PC-3 (cell line): ENCODE results near the gene TEX26. TPM values are rescaled to one million over a fixed set of nuclear protein-coding genes. Genes with fewer than 3 reads are reported as not detected.

Source experiments
- ATAC-seq: fragments of 200-7000 bp; cut with Tn5 transposase; 2 replicates; pipeline ENCODE4 v1.9.1; 2020; ENCODE audit warnings: mild to moderate bottlenecking, moderate library complexity
- BruUV-seq: library from RNA; stranded (reverse); fragments of 400-500 nt; replicated peaks from 2 replicates; lab custom pipeline; 2021; lab: Mats Ljungman, UMichigan
- CTCF ChIA-PET: fragments of 300-600 bp; sonication (Branson Sonifier 250); formaldehyde crosslinking; loops from one replicate; lab custom pipeline; 2022; ENCODE audit warnings: antibody characterized with exemption; lab: Charles Lee
- POLR2A ChIA-PET: fragments of 300-600 bp; sonication (Branson Sonifier 250); formaldehyde crosslinking; loops from one replicate; lab custom pipeline; 2022; ENCODE audit warnings: antibody characterized with exemption; ENCODE audit not compliant: unreplicated experiment; lab: Charles Lee
- DNase-seq: peaks from one replicate; pipeline ENCODE4 v3.0.0-alpha.2; 2015
- H2AFZ ChIP-seq: fragments of 300-600 bp; sonication (generic); 2 replicates; pipeline ENCODE4 v1.6.0; 2016; ENCODE audit warnings: antibody characterized with exemption, low read length
- H3F3A ChIP-seq: fragments of 300-600 bp; sonication (generic); one replicate; pipeline ENCODE4 v1.6.0; 2017; ENCODE audit warnings: antibody characterized with exemption, low read length, control low read depth, mild to moderate bottlenecking; ENCODE audit not compliant: unreplicated experiment
- H3K27ac ChIP-seq: fragments of 300-600 bp; sonication (generic); 2 replicates; pipeline ENCODE4 v1.5.1; 2016; ENCODE audit warnings: mild to moderate bottlenecking, low read length
- H3K27me3 ChIP-seq: fragments of 300-600 bp; sonication (generic); 2 replicates; pipeline ENCODE4 v1.6.1; 2016; ENCODE audit warnings: low read length, mixed read lengths
- H3K36me3 ChIP-seq: fragments of 300-600 bp; sonication (generic); 2 replicates; pipeline ENCODE4 v1.6.1; 2016; ENCODE audit warnings: low read depth, mixed run types, low read length, mixed read lengths
- H3K4me1 ChIP-seq: fragments of 300-600 bp; sonication (generic); 2 replicates; pipeline ENCODE4 v1.5.1; 2016; ENCODE audit warnings: low read length; ENCODE audit not compliant: insufficient read depth
- H3K4me2 ChIP-seq: fragments of 300-600 bp; sonication (generic); 2 replicates; pipeline ENCODE4 v1.6.0; 2016; ENCODE audit warnings: low read length
- H3K4me3 ChIP-seq: fragments of 300-600 bp; sonication (generic); 2 replicates; pipeline ENCODE4 v1.5.1; 2016; ENCODE audit warnings: mild to moderate bottlenecking, low read length, mixed read lengths
- H3K79me2 ChIP-seq: fragments of 300-600 bp; sonication (generic); 2 replicates; pipeline ENCODE4 v1.6.1; 2017; ENCODE audit warnings: low read length, mixed read lengths
- H3K9ac ChIP-seq: fragments of 300-600 bp; sonication (generic); 2 replicates; pipeline ENCODE4 v1.6.0; 2016; ENCODE audit warnings: mild to moderate bottlenecking, low read length
- H3K9me2 ChIP-seq: fragments of 300-600 bp; sonication (generic); replicated peaks from 2 replicates; pipeline ENCODE4 v1.6.1; 2016; ENCODE audit warnings: mixed run types, low read length, mixed read lengths
- H3K9me3 ChIP-seq: fragments of 300-600 bp; sonication (generic); 2 replicates; pipeline ENCODE4 v1.6.1; 2016; ENCODE audit warnings: low read length, mixed read lengths
- H4K20me1 ChIP-seq: fragments of 300-600 bp; sonication (generic); 2 replicates; pipeline ENCODE4 v1.6.1; 2016; ENCODE audit warnings: low read length, mixed read lengths
- CTCF ChIP-seq: fragments of 300-600 bp; sonication (generic); conservative IDR thresholded peaks from 2 replicates; pipeline ENCODE4 v1.5.1; 2017; ENCODE audit warnings: antibody characterized with exemption, low read depth, mild to moderate bottlenecking, low read length
- EZH2 ChIP-seq: fragments of 300-600 bp; sonication (generic); IDR thresholded peaks from one replicate; pipeline ENCODE4 v1.6.1; 2017; ENCODE audit warnings: antibody characterized with exemption, mild to moderate bottlenecking, low read length; ENCODE audit not compliant: unreplicated experiment
- EZH2phosphoT487 ChIP-seq: fragments of 300-600 bp; sonication (generic); IDR thresholded peaks from 2 replicates; pipeline ENCODE4 v1.6.1; 2018; ENCODE audit warnings: mild to moderate bottlenecking, antibody characterized with exemption, low read length, borderline replicate concordance
- intact Hi-C: fragments of 100-400 bp; cut with micrococcal nuclease; formaldehyde crosslinking; loops from 2 replicates; pipeline ENCODE4 v1.9.0; 2023
- total RNA-seq: library from RNA; depleted of rRNA; stranded (reverse); fragments of >200 nt; gene quantifications from 2 replicates; pipeline ENCODE4 v1.2.3, GENCODE V29; 2014

The TEX26 gene
- total RNA-seq, 1 experiment from 2014 or later: not detected

DNA sequence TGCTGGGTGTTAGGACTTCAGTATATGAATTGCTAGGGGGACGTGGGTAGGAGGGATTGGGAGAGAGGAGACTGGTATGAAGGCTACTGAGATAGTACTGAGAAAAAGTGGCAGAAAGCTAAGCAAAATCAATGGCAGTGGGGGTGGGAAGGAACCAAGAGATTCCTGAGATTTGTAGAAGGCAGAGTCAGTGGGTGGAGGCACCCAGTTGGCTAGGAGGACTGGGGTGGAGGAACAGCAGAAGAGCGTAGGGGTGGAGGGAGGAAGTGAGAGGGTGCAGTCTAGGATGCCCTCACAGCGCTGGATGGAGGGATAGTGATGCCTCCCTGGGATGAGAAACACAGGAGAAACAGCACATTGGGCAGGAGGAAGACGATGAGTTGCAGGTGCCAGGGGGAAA, 32.0 kb upstream of the TEX26 start:
- TF ChIP-seq EZH2 (no peak), EZH2phosphoT487 (no peak), CTCF (no peak)
- ATAC-seq: no peak
- Histone ChIP-seq H3K9me2 (no peaks in the 10 kb centered on the region), H3K79me2 (no peaks in the 10 kb centered on the region), H3K36me3 (no peaks in the 10 kb centered on the region), H3K27me3 (peaks cover 68% of the 10 kb centered on the region), H3F3A (no peaks in the 10 kb centered on the region), H3K27ac (no peak overlapping the region), H3K4me3 (no peak overlapping the region), H2AFZ (no peak overlapping the region), H3K9ac (no peak overlapping the region), H3K4me1 (peaks cover 11% of the 10 kb centered on the region), H3K9me3 (no peaks in the 10 kb centered on the region), H4K20me1 (no peaks in the 10 kb centered on the region), H3K4me2 (no peak overlapping the region)
- POLR2A ChIA-PET: no interaction called here
- no TSS peak for BruUV-seq
- DNase-seq: no peak
- intact Hi-C loops: no loop called here
- CTCF ChIA-PET: no interaction called here

GRCh38 chr13:30900952-30901749, 31.3 kb upstream of the TEX26 start:
- no peak for TF ChIP-seq EZH2
- H3K4me1 ChIP-seq: peaks cover 11% of the 10 kb centered on the region
- no peaks in the 10 kb centered on the region for H3K9me2 ChIP-seq
- CTCF ChIA-PET: no interaction called here
- H4K20me1 ChIP-seq: no peaks in the 10 kb centered on the region
- H3K79me2 ChIP-seq: no peaks in the 10 kb centered on the region
- intact Hi-C loops: no loop called here
- no peaks in the 10 kb centered on the region for H3K36me3 ChIP-seq
- no peak overlapping the region for H2AFZ ChIP-seq
- H3K27ac ChIP-seq: no peak overlapping the region
- H3K27me3 ChIP-seq: peaks cover 75% of the 10 kb centered on the region
- no peak overlapping the region for H3K4me3 ChIP-seq
- DNase-seq (no peak), ATAC-seq (no peak)
- no TSS peak for BruUV-seq
- POLR2A ChIA-PET: no interaction called here
- H3K4me2 ChIP-seq: no peak overlapping the region
- no peaks in the 10 kb centered on the region for H3F3A ChIP-seq
- H3K9ac ChIP-seq: no peak overlapping the region
- no peaks in the 10 kb centered on the region for H3K9me3 ChIP-seq

DNA sequence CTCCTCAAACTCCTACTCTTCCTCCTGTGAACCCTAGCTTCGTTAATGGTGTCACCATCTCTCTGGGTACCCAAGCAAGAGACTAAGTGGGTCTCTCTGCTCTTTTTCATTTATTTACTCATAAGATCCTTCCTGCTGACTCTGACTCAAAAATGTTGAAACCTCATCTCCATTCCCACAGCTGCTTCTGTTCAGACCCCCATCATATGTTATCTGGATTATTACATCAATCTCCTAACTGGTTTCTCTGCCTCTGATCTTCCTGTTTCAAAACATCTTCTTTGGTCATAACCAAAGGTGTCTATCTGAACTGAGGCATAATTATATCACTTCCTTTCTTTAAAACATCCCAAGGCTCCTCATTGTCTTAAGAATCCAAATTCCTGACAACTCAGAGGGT, 28.4 kb upstream of the TEX26 start:
- Histone ChIP-seq H3K9me2 (no peaks in the 10 kb centered on the region), H3K4me2 (no peak overlapping the region), H3K27ac (no peak overlapping the region), H3F3A (no peaks in the 10 kb centered on the region), H2AFZ (no peak overlapping the region), H4K20me1 (no peaks in the 10 kb centered on the region), H3K9me3 (no peaks in the 10 kb centered on the region), H3K27me3 (peaks cover 68% of the 10 kb centered on the region), H3K79me2 (no peaks in the 10 kb centered on the region), H3K36me3 (no peaks in the 10 kb centered on the region), H3K4me3 (no peak overlapping the region), H3K4me1 (peaks cover 6% of the 10 kb centered on the region; the same call in 1 of the 2 replicates), H3K9ac (no peak overlapping the region)
- ChIA-PET POLR2A (no interaction called here), CTCF (no interaction called here)
- no TSS peak for BruUV-seq
- DNase-seq (no peak), ATAC-seq (no peak)
- TF ChIP-seq EZH2phosphoT487 (no peak), EZH2 (no peak), CTCF (no peak)
- intact Hi-C loops: no loop called here
